ENCODE results near the gene CPXM2. TPM values are rescaled to one million over a fixed set of nuclear protein-coding genes. Genes with fewer than 3 reads are reported as not detected.
A peak's percentile ranks its signal among the peaks of the same experiment; 100 is the strongest.

Gene CPXM2
- polyA plus RNA-seq, 3 donors from 2014 or later = not detected

- Mint-ChIP-seq H3K4me3 (no peak overlapping the region), H3K36me3 (no peaks in the 10 kb centered on the region), H3K9me3 (peaks cover 0 to 7% (median under 1%) of the 10 kb centered on the region in 6 donors), H3K27ac (no peak overlapping the region), H3K27me3 (ENCODE audit: low read depth in 3 of 3) (peaks cover 7 to 12% (median 8%) of the 10 kb centered on the region in 3 donors), H3K4me1 (no peaks in the 10 kb centered on the region)
- no peak for DNase-seq
Measured at GRCh38 chr10:123787566-123787965, 104.0 kb downstream of the CPXM2 start.

DNA sequence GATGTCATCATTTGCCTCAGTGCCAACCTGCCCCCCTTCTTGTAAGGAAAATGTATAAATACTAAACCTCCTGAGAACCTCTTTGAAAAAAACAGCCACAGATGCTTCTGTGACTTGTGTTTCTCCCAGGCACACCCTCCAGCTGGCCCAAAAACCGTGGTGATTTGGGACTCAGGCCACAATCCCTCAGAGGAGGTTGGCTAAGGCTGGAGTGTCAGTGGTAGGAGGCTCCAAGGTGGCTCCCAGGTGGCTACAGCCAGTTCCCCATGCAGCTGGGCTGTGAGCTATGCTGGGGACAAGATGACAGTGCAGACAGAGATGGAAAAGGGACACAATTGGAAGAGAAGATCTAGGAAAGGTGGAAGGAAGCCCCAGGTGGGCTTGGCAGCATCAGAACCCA lies 104.7 kb downstream of the CPXM2 start:
- Mint-ChIP-seq H3K4me1 (no peaks in the 10 kb centered on the region), H3K27ac (no peak overlapping the region), H3K36me3 (no peaks in the 10 kb centered on the region), H3K9me3 (peaks cover 0 to 7% (median under 1%) of the 10 kb centered on the region in 6 donors), H3K27me3 (ENCODE audit: low read depth in 3 of 3) (peaks cover 8 to 12% (median 8%) of the 10 kb centered on the region in 3 donors), H3K4me3 (no peak overlapping the region)
- no peak for DNase-seq

- no peak overlapping the region for H3K27ac Mint-ChIP-seq
Measured at GRCh38 chr10:123786306-123786705, 105.3 kb downstream of the CPXM2 start.

DNA sequence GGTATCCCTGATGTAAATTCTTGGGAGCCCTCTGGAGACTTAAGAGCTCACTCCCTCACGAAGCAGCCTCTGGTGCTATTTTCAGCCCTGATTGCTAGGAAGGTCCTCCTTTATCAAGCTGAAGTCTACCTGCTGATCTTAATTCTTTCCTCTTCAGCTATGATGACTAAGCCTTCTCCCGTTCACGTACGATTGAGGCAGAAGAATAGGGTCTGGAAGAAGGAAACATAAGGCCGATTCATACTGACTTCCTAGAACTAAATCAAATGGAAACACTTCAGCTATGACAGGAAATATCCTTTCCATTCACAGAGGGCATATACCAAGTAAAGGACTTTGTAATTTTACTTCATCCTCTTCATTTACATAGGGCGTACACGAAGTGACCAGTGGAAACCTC lies 107.0 kb downstream of the CPXM2 start:
- Mint-ChIP-seq H3K4me3 (no peak overlapping the region), H3K36me3 (no peaks in the 10 kb centered on the region), H3K9me3 (peaks cover 0 to 2% (median 0%) of the 10 kb centered on the region in 6 donors), H3K4me1 (no peaks in the 10 kb centered on the region), H3K27me3 (ENCODE audit: low read depth in 3 of 3) (peaks cover 8 to 21% (median 15%) of the 10 kb centered on the region in 3 donors), H3K27ac (no peak overlapping the region)
- DNase-seq = no peak

More at GRCh38 chr10:123786306-123786705, 105.3 kb downstream of the CPXM2 start:
- Mint-ChIP-seq H3K4me3 (no peak overlapping the region), H3K36me3 (no peaks in the 10 kb centered on the region), H3K4me1 (no peaks in the 10 kb centered on the region), H3K27me3 (ENCODE audit: low read depth in 3 of 3) (peaks cover 8 to 18% (median 8%) of the 10 kb centered on the region in 3 donors), H3K9me3 (peaks cover 0 to 2% (median under 1%) of the 10 kb centered on the region in 6 donors)
- DNase-seq = no peak

GRCh38 chr10:123784216-123784615 lies 107.4 kb downstream of the CPXM2 start:
- Mint-ChIP-seq H3K4me1 (no peaks in the 10 kb centered on the region), H3K36me3 (no peaks in the 10 kb centered on the region), H3K9me3 (peaks cover 0 to under 1% (median 0%) of the 10 kb centered on the region in 6 donors), H3K27me3 (ENCODE audit: low read depth in 3 of 3) (peaks cover 8 to 21% (median 15%) of the 10 kb centered on the region in 3 donors), H3K27ac (no peak overlapping the region), H3K4me3 (no peak overlapping the region)
- DNase-seq = no peak

GRCh38 chr10:123783296-123783695 lies 108.3 kb downstream of the CPXM2 start:
- DNase-seq = no peak
- no peak overlapping the region for H3K4me3 Mint-ChIP-seq
- H3K36me3 Mint-ChIP-seq = no peaks in the 10 kb centered on the region
- no peaks in the 10 kb centered on the region for H3K4me1 Mint-ChIP-seq
- H3K27me3 Mint-ChIP-seq (ENCODE audit: low read depth in 3 of 3) = peaks cover 8 to 21% (median 14%) of the 10 kb centered on the region in 3 donors
- H3K9me3 Mint-ChIP-seq = no peaks in the 10 kb centered on the region
- H3K27ac Mint-ChIP-seq = no peak overlapping the region

GRCh38 chr10:123782549-123782948 lies 109.1 kb downstream of the CPXM2 start:
- H3K9me3 Mint-ChIP-seq = no peaks in the 10 kb centered on the region
- peaks cover 10 to 23% (median 14%) of the 10 kb centered on the region in 3 donors for H3K27me3 Mint-ChIP-seq (ENCODE audit: low read depth in 3 of 3)
- no peaks in the 10 kb centered on the region for H3K4me1 Mint-ChIP-seq
- H3K36me3 Mint-ChIP-seq = no peaks in the 10 kb centered on the region
- H3K27ac Mint-ChIP-seq = no peak overlapping the region
- DNase-seq = no peak
- no peak overlapping the region for H3K4me3 Mint-ChIP-seq

DNA sequence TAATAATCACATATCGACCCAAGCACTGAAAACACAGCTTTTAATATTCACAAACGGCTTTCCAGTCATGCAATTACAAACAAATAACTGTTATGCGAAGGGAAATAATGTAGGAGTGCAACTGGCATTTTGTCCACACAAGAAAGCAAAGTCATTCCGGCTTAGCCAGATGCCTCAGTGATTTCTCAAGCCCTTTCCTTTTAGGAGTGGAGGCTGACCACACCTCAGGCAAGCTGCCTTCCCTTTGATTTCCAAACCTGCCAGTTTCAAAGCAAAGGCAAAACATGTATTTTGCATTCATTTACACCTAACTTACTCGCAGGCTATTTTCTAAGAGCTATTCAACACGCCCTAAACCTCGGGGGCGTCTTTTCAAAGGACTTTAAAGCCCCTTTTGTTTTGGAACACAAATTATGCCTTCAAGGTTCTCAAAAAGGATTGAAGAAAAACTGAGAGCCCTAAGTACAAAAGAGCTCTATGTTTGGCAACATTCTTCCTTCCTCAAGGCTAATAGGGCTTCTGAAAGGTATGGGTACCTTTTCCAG lies 109.6 kb downstream of the CPXM2 start:
- Mint-ChIP-seq H3K4me3 (no peak overlapping the region), H3K36me3 (no peaks in the 10 kb centered on the region), H3K4me1 (no peaks in the 10 kb centered on the region), H3K27ac (no peak overlapping the region), H3K27me3 (ENCODE audit: low read depth in 3 of 3) (peaks cover 10 to 23% (median 12%) of the 10 kb centered on the region in 3 donors), H3K9me3 (peaks cover 0 to 3% (median 0%) of the 10 kb centered on the region in 6 donors)
- DNase-seq = no peak

- no peak overlapping the region for H3K4me3 Mint-ChIP-seq
- no peak for DNase-seq
- H3K27me3 Mint-ChIP-seq (ENCODE audit: low read depth in 3 of 3) = peaks cover 9 to 28% (median 14%) of the 10 kb centered on the region in 3 donors
- no peak overlapping the region for H3K27ac Mint-ChIP-seq
- H3K9me3 Mint-ChIP-seq = peaks cover 0 to 4% (median 0%) of the 10 kb centered on the region in 6 donors
- no peaks in the 10 kb centered on the region for H3K36me3 Mint-ChIP-seq
- no peaks in the 10 kb centered on the region for H3K4me1 Mint-ChIP-seq
Measured at GRCh38 chr10:123781324-123781900, 110.2 kb downstream of the CPXM2 start.

GRCh38 chr10:123778719-123779517 lies 112.7 kb downstream of the CPXM2 start:
- peaks cover 0 to 4% (median 0%) of the 10 kb centered on the region in 6 donors for H3K9me3 Mint-ChIP-seq
- no peak overlapping the region for H3K4me3 Mint-ChIP-seq
- peaks cover 5 to 9% of the 10 kb centered on the region in 2 donors for H3K4me1 Mint-ChIP-seq
- no peaks in the 10 kb centered on the region for H3K36me3 Mint-ChIP-seq
- DNase-seq = no peak
- H3K27ac Mint-ChIP-seq = no peak overlapping the region
- H3K27me3 Mint-ChIP-seq (ENCODE audit: low read depth in 3 of 3) = peaks cover 10 to 33% (median 24%) of the 10 kb centered on the region in 3 donors

DNA sequence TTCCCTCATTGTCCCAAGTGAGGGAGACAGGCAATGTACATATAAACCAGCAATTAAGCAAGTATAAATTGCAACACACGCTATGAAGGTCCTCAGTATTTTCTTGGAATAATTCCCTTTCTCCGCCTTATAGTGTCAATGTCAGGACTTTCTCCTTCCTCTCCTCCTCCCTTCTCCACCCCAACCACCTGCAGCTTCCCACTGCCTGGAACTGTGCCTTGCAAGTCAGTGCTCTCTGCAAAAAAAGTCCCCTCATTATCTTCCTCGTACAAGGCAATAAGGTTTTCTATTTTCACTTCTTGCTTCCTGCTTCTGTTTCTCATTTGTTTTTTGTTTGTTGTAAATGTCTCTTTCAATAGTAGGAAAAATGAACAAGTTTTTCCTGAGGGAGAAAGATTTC lies 113.7 kb downstream of the CPXM2 start:
- Mint-ChIP-seq H3K36me3 (peaks cover 3 to 6% (median 3%) of the 10 kb centered on the region in 3 donors), H3K4me3 (no peak overlapping the region), H3K27ac (no peak overlapping the region), H3K4me1 (peaks cover 16 to 19% of the 10 kb centered on the region in 2 donors), H3K9me3 (peaks cover 0 to 12% (median 9%) of the 10 kb centered on the region in 6 donors), H3K27me3 (ENCODE audit: low read depth in 3 of 3) (peaks cover 19 to 37% (median 34%) of the 10 kb centered on the region in 3 donors)
- no peak for DNase-seq

GRCh38 chr10:123774132-123774742 lies 117.4 kb downstream of the CPXM2 start:
- Mint-ChIP-seq H3K36me3 (peaks cover 3 to 15% (median 10%) of the 10 kb centered on the region in 3 donors), H3K27me3 (ENCODE audit: low read depth in 3 of 3) (peaks cover 28 to 65% (median 52%) of the 10 kb centered on the region in 3 donors), H3K4me1 (peaks cover 35 to 45% of the 10 kb centered on the region in 2 donors), H3K9me3 (peaks cover 18 to 31% (median 25%) of the 10 kb centered on the region in 6 donors), H3K4me3 (peak overlapping the region in 1 of 5 donors; percentile 44), H3K27ac (peak overlapping the region in 1 of 6 donors; percentile 40)
- DNase-seq = no peak

GRCh38 chr10:123772645-123773508 lies 118.7 kb downstream of the CPXM2 start:
- H3K36me3 Mint-ChIP-seq = peaks cover 3 to 15% (median 10%) of the 10 kb centered on the region in 3 donors
- peaks cover 35 to 45% of the 10 kb centered on the region in 2 donors for H3K4me1 Mint-ChIP-seq
- H3K4me3 Mint-ChIP-seq = peak overlapping the region; percentile 50 to 95 (median 69)
- DNase-seq = peak; percentile 59 to 72 (median 69)
- peaks cover 32 to 70% (median 47%) of the 10 kb centered on the region in 3 donors for H3K27me3 Mint-ChIP-seq (ENCODE audit: low read depth in 3 of 3)
- peak overlapping the region; percentile 75 to 100 (median 92) for H3K27ac Mint-ChIP-seq
- H3K9me3 Mint-ChIP-seq = peaks cover 18 to 31% (median 25%) of the 10 kb centered on the region in 6 donors
